IPS-11a (cell line): ENCODE data around the gene CSTPP1.
"Not testable (repeated sequence)": the region's sequence is repeated elsewhere in the genome, so short reads cannot be mapped to it uniquely, and the experiment has no call there.

Experiments used
- H3K4me3 ChIP-seq: one replicate; pipeline ENCODE4 v1.5.1; 2013; ENCODE audit warnings: low read depth, low read length, control low read depth

CSTPP1 gene

DNA sequence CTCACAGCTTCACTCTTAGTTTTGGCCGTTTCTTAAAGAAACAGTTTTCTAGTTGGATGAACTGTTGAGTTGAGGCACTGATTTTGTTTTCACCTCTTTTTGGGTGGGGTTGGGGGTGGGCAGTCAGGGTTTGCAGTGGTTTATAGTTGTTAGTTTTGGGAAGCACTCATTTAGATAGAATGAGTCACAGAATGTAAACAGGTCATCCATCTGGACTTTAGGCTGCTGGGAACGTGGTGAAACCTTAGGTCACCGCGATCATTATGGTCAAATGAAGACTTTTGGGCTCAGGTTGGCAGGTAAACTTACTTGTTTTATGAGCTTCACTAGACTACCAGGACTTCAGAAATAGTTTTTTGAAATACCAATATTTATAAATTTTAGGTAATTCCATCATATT lies 48.4 kb downstream of the CSTPP1 start:
- H3K4me3 ChIP-seq, result no peak overlapping the region

DNA sequence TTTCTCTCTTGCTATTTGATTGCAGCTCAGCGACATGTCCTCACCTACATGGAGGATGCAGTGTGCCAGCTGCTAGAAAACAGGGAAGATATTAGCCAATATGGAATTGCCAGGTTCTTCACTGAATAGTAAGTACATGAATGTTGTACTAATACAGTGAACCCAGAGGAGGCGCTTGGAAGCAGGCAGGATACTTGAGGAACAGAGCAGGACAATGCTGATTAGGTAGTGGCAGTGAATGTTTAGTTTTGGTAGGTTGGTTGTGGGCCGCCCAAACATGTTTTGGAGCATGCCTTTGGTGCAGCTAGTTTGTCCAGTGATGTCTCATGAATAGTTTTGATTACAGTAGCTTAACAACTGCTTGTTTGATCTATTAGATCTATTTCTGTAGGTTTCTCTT lies 50.6 kb downstream of the CSTPP1 start:
- no peak overlapping the region for H3K4me3 ChIP-seq

DNA sequence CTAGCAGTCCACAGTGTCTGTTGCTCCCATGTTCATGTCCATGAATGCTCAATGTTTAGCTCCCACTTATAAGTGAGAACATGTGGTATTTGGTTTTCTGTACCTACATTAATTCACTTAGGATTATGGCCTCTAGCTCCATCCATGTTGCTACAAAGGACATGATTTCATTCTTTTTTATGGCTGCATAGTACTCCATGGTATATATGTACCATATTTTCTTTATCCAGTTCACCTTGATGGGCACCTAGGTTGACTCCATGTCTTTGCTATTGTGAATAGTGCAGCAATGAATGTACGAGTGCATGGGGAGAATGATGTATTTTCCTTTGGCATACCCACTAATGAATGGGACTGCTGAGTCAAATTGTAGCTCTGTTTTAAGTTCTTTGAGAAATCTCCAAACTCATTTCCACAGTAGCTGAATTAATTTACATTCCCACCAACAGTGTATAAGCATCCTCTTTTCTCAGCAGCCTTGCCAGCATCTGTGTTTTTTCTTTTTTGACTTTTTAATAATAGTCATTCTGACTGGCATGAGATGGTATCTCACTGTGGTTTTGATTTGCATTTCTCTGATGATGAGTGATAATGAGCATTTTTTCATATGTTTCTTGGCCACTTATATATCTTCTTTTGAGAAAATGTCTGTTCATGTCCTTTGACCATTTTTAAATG lies 53.4 kb downstream of the CSTPP1 start:
- not testable (repeated sequence) for H3K4me3 ChIP-seq

DNA sequence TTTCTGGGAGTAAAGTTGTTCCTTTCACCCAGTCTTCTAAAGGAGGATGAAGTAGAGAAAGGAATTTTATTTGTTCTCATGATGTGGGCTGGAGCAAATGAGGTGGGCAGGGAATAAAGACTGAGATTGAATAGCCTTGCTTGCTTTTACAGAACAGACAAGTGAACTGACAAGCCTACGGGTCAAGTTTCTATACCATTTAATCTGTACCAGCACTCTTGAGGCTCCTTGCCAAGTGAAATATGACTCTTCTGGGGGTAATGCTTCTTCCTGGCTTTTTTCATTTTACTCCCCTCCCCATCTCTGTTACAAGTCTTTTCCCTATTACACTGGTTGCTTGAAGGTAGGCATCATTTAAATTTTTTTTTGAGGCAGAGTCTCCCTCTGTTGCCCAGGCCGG lies 54.8 kb downstream of the CSTPP1 start:
- H3K4me3 ChIP-seq, result no peak overlapping the region

DNA sequence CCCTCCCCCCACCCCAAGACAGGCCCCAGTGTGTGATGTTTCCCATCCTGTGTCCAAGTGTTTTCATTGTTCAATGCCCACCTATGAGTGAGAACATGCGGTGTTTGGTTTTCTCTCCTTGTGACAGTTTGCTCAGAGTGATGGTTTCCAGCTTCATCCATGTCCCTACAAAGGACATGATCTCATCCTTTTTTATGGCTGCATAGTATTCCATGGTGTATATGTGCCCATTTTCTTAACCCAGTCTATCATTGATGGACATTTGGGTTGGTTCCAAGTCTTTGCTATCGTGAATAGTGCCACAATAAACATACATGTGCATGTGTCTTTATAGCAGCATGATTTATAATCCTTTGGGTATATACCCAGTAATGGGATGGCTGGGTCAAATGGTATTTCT lies 55.8 kb downstream of the CSTPP1 start:
- not testable (repeated sequence) for H3K4me3 ChIP-seq

DNA sequence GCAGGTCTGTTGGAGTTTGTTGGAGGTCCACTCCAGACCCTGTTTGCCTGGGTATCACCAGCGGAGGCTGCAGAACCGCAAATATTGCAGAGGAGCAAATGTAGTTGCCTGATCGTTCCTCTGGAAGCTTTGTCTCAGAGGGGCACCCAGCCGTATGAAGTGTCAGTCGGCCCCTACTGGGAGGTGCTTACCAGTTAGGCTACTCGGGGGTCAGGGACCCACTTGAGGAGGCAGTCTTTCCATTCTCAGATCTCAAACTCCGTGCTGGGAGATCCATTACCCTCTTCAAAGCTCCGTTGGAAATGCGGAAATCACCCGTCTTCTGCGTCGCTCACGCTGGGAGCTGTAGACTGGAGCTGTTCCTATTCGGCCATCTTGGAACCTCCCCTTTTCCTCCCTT lies 61.2 kb downstream of the CSTPP1 start:
- not testable (repeated sequence) for H3K4me3 ChIP-seq

DNA sequence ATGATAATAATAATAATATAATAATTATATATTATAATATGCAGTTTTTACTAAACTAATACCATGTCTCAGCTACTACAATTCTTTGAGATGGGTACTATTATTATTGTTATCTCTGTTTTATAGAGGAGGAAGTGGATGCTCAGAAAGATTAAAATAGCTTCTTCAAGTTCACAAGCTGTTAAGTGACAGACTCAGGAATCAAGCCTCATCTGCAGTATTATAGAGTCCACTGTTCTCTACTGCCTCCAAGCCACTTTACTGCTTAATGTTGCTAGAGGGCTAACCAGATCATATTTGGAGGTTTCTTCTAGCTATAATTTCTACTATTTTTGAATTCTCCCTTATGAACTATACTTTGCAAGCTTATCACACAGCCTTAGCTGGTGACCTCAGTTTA lies 62.7 kb downstream of the CSTPP1 start:
- H3K4me3 ChIP-seq, result no peak overlapping the region

DNA sequence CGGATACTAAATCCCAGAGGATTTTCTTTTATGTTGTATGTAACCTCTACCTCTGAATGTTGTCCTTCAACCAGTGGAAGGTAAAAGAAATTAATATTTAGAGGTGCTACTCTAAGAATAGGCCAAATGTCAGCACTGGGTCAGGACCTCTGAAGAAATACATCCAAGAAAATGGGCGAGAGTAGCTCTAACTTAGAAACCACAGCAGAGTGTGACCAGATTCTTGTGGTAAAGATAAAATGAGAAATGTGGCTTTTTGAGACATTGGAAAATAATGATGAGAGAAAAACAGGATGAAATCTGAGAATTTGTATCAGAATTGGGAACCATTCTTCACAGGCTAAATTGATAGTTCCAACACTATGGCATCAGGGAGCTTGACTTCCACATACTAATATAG lies 63.5 kb downstream of the CSTPP1 start:
- no peak overlapping the region for H3K4me3 ChIP-seq

DNA sequence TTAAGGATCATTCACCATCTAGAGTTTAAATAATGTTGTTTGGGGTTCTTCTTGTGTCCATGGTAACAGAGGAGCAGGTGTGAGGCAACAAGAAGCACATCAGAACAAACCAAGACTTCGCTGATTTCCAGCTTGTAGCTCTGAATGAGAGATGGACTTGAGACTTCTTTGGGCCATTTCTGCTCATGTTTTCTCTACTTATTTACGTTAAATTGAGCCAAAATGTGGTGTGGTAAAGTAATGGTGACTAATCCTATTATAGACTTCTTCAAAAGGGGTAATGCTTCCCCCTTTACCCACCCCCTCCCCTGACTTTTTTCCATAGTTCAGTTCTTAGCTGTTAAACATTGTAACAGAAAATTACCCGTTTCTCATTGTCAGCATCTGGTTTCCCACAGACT lies 65.2 kb downstream of the CSTPP1 start:
- H3K4me3 ChIP-seq, result no peak overlapping the region

DNA sequence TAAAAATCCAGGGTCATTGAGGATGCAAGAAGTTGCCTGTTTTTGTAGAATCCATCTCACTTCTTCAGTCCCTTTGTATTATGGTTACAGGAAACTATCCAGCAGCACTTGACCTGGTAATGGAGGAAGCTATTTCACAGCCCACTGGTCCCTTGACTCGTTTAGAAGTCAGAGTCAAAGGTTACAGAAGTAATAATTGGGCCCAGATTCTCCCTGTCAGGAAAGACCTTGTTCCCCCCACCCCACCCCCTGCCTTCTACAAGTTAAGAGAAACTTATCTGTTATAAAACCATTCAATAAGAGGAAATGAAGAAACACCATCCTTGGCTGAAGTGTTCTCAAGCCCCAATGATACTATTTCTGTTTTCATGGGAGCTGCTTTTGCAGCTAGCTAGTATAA lies 65.8 kb downstream of the CSTPP1 start:
- H3K4me3 ChIP-seq, result no peak overlapping the region

DNA sequence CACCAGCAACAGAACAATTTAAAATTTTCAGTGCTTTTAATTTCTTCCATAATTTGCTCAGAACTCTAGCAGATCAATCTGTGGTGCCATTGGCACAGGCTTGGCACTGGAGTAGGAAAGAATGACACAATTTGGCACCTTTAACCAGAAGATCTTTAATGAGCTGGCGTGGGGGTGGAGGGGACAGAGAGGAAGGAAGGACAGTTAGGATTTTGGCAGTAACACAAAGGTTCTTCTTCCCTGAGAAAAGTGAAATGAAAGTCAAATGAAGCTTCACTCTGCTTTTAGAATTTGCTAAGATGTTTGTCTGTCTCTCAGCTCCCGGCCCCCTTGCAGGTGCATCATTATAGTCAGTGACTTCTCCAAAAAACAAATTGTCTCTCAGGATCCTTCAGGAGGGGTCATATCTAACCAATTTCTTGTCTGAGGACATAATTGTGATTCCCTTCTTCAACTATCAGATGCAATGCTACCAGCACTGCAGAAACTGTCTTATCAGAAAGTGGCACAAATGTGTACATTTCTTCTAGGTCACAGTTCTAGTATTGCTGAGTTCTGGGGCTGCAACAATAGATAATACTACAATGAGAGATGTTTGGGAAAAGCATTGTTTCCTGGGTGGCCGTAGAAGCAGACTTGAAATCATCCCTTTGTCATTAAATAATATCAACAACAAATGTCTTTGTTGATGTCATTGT lies 66.8 kb downstream of the CSTPP1 start:
- no peak overlapping the region for H3K4me3 ChIP-seq

DNA sequence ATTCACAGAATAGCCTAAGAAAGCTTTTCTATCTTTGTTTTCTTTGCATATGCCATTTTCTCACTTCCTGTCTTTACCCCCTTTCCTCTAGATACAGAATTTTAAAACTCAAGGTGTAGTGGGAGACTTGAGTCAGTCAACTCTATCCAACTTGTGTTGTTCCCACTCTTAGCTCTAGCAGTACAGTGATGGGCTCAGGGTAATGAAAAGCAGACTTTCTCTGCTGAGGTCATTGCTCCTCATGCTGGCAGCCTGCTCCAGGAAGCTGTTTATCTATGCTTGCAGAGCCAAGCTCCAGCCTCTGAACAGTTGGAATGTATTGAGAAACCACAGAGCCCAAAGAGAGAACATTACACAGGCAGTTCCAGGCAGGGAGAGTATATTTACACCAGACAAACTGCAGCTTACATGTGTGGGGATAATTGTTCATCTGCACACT lies 68.1 kb downstream of the CSTPP1 start:
- no peak overlapping the region for H3K4me3 ChIP-seq

DNA sequence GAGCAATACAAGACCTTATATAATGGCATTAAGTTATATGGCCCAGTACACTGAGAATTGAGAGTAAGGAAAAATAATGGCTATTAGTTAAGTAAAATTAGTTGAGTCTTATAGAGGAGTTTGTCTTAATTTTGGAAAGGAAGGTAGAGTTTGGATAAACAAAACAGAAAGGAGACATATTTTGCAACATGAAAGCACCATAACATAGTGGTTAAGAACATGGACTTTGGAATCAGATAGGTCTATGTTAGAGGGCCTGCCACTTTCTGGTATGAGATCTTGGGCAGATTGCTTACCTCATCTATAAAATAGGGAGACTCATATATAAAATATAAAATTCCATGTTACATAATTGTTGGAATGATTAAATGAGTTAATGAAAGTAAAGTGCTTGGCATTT lies 68.9 kb downstream of the CSTPP1 start:
- no peak overlapping the region for H3K4me3 ChIP-seq

DNA sequence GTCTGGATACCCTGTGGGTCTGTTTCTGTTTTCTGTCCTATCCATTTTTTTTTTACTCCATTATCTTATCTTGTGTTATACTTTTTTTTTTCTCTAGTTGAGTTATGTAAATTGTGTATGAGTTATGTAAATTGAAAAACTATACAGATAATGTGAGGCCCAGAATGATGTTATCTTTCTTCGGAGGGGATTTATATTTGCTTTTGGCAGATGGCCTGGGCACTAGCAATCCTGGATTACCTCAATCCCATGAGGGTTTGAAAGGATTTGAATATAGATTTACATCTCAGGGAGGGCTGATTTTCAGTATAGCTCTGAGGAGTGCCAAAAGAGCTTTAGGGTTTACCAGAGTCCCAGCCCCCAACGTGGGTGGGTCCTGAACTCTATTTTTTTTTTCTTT lies 71.0 kb downstream of the CSTPP1 start:
- H3K4me3 ChIP-seq, result no peak overlapping the region

DNA sequence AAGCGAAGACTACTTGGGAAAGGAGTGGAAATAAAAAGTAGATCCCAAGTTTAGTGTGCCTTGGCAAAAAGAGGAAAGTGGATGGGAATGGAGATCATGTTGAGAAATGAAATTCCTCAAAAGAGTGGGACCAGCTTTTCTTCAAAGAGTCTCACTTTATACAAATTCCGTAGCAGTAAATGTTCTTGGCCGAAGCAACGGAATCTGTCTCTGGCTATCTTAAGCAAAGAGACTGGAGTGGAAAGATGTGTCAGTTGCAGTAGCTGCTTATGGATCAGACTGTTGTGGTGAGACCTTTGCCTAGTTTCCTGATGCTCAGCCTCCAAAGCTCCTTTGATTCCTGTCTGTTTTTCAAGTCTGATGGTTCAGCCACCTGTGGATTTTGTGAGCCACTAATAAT lies 73.6 kb downstream of the CSTPP1 start:
- H3K4me3 ChIP-seq, result no peak overlapping the region

DNA sequence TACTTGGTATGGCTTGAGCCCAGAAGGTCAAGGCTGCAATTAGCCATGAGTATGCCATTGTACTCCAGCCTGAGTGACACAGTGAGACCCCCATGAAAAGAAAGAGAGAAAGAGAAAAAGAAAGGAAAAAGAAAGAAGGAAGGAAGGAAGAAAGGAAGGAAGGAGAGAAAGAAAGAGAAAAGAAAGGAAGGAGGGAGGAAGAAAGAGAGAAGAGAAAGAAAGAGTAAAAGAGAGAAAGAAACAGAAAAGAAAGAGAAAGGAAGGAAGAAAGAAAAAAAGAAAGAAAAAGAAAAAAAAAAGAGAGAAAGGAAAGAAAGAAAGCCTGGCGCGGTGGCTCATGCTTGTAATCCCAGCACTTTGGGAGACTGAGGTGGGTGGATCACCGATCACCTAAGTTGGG lies 77.5 kb downstream of the CSTPP1 start:
- no peak overlapping the region for H3K4me3 ChIP-seq

DNA sequence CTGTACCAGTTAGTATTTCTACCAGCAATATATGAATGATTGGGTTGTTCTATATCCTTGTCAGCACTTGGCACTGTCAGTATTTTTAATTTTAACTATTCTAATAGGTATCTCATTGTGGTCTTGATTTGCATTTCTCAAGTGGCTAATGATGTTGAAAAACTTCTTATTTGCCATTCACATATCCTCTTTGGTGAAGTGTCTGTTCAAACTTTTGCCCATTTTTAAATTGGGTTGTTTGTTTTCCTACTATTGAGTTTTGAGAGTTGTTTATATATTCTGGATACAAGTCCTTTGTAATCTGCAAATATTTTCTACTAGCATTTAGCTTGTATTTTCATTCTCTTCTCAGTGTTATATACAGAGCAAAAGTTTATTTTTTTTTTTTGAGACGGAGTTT lies 82.1 kb downstream of the CSTPP1 start:
- no peak overlapping the region for H3K4me3 ChIP-seq

DNA sequence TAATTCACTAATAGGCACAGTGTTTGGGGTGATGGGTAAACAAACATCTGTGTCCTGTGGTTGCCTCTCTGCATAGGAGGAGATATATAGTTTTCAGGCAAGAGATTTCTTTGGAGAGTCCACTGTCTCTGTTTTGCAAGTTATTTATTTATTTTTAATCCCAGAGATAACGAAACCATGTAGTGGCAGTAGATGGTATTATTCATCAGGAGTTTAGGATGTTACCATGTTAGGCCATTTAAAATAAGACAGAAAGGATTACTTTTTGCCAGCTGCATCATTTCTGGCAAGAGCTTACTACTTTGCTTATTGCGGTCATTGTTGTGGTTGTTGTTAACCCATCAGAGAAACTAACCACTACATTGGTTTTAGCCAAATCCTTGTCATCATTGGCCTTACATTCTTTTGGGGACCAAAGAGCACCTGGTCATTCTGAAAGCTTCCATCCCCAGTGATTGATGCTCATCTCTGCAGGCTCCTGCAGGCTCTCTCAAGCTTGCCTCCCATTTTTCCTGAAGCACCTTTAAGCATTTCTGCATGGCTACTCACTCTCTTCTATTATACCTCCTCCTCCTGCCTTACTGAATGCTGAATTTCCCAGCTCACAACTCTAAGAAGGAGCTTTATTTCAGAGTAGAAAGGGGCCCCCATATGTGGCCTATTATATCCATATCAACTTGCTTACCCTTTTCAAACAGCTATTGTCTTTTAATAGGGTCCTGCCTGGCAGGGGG lies 84.4 kb downstream of the CSTPP1 start:
- no peak overlapping the region for H3K4me3 ChIP-seq

DNA sequence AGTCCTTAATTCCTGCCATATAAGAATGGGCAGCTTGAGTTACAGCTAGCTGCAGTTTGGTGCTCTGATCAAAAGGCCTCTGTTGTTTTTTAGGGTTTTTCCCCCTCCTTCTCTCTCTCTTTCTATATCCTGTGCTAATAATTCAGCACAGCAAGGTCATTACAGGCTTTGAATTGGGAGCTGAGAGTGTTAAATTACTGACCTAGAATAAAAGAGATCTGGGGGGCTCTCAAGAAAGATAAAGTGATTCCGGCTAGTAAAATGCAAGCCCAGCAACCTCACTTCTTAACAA lies 84.9 kb downstream of the CSTPP1 start:
- H3K4me3 ChIP-seq, result no peak overlapping the region

DNA sequence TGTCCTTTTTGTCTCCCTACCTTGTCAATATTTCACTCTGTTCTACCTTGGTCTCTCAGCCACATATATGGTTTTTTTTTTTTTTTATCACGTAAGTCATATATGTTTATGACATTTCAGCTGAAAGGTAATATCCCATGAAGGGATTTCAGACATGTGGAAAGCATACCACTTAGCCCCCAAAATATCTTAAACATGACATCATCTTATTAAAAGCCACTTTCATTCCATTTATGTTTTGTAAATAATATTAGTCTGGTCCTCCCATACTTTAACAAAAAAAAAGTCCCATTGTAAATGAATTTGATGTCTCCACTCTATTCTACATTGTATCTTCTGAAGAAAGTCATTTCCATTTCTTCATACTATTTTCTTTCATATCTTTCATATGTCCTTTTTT lies 85.4 kb downstream of the CSTPP1 start:
- no peak overlapping the region for H3K4me3 ChIP-seq

DNA sequence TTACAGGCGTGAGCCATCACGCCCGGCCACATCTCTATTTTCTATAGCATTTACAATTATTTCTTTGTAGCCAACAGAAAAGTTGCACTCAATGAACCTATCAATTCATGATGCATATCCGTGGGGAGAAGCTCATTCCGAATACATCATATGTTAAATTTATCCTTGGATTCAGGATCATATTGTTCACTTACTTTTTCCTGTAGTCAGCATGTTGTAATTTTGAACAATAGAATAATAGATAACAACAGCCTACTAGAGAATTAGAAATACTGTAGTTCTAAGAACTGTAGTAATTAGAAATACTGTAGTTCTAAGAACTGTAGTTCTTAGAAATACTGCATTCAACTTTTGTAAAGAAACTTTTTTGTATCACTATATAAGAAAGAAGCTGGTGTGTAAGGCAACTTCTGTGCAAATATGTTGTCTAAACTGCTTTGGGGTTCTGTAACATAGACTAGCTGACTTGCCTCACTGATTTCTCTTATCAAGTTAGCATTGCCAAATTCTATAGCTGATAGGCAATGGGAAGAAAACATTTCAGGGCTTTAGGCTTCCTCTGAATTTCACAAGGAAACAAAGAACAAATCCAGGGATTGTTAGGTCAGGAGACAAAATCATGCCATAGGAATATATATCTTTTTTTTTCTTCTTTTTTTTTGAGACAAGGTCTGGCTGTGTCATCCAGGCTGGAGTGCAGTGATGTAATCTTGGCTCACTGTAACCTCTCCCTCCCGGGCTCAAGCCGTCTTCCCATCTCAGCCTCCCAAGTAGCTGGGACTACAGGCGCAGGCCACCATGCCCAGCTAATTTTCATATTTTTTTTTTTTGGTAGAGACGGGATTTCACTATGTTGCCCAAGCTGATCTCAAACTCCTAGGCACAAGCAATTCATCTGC lies 91.9 kb downstream of the CSTPP1 start:
- no peak overlapping the region for H3K4me3 ChIP-seq
